ENCODE results near the gene RIMKLA. TPM values are rescaled to one million over a fixed set of nuclear protein-coding genes. Genes with fewer than 3 reads are reported as not detected.

The RIMKLA gene
- total and polyA plus RNA-seq, 2 donors (not counting 1 experiment from before 2014, with no cell fraction given): 0.01 TPM; not detected in 1

DNA sequence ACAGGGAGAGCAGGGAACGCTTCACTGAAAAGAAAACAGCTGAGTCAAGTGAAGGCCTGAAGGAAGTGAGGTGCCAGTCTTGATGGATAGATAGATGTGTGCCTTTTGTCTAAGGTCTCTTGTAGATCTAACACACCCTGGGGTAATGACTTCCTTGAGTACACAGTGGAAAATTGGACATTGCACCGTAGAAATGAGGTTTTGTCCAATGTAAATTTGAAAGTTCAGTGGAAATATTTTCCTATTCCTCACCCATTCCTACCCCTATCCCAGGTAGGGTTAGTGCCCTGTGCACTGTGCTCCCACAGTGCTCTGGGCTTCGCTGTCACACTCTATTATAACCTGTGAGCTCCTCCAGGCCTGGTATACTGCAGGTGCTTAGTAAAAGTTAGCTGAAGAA lies 50.9 kb downstream of the RIMKLA start:
- ATAC-seq (ENCODE audit: low read depth) (no peak), DNase-seq (no peak)
- TF ChIP-seq EZH2 (IDR thresholded peaks at IDR 0.05; ENCODE audit: borderline replicate concordance, insufficient read depth, low read depth, low read length, poor library complexity, severe bottlenecking): no peak
- TF ChIP-seq, protein P1, sequence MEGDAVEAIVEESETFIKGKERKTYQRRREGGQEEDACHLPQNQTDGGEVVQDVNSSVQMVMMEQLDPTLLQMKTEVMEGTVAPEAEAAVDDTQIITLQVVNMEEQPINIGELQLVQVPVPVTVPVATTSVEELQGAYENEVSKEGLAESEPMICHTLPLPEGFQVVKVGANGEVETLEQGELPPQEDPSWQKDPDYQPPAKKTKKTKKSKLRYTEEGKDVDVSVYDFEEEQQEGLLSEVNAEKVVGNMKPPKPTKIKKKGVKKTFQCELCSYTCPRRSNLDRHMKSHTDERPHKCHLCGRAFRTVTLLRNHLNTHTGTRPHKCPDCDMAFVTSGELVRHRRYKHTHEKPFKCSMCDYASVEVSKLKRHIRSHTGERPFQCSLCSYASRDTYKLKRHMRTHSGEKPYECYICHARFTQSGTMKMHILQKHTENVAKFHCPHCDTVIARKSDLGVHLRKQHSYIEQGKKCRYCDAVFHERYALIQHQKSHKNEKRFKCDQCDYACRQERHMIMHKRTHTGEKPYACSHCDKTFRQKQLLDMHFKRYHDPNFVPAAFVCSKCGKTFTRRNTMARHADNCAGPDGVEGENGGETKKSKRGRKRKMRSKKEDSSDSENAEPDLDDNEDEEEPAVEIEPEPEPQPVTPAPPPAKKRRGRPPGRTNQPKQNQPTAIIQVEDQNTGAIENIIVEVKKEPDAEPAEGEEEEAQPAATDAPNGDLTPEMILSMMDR (IDR thresholded peaks at IDR 0.05): no peak
- no peaks in the 10 kb centered on the region for H3K9me3 Mint-ChIP-seq (ENCODE audit: insufficient read depth)
- Histone ChIP-seq H3K36me3 (replicated peaks in 1 of 2; ENCODE audit: control extremely low read depth in 1 of 2, control insufficient read depth in 1 of 2, extremely low read depth in 1 of 2, insufficient read depth in 2 of 2, low read length in 1 of 2) (no peaks in the 10 kb centered on the region), H3K79me2 (ENCODE audit: control insufficient read depth, insufficient read depth, low read length) (no peaks in the 10 kb centered on the region), H2AFZ (ENCODE audit: insufficient read depth, low read depth, low read length, poor library complexity, severe bottlenecking) (no peak overlapping the region), H3K9ac (ENCODE audit: low read length) (no peak overlapping the region), H3K4me3 (ENCODE audit: control extremely low read depth in 1 of 5, extremely low read depth in 1 of 5, insufficient read depth in 1 of 5, low read depth in 2 of 5, low read length in 4 of 5) (no peak overlapping the region), H3K4me2 (replicated peaks; ENCODE audit: low read depth, low read length, poor library complexity, severe bottlenecking) (no peak overlapping the region), H3K9me3 (ENCODE audit: control extremely low read depth in 1 of 3, control insufficient read depth in 2 of 3, insufficient read depth in 1 of 3, low read length in 2 of 3) (no peaks in the 10 kb centered on the region), H4K20me1 (ENCODE audit: control insufficient read depth, insufficient read depth, low read length, poor library complexity, severe bottlenecking) (no peaks in the 10 kb centered on the region), H3K27ac (ENCODE audit: low read length in 2 of 2) (no peak overlapping the region), H3K27me3 (replicated peaks in 1 of 4; ENCODE audit: control extremely low read depth in 1 of 4, control insufficient read depth in 3 of 4, insufficient read depth in 4 of 4, low read length in 3 of 4) (no peaks in the 10 kb centered on the region), H3K4me1 (ENCODE audit: control insufficient read depth in 2 of 2, insufficient read depth in 2 of 2, low read length in 2 of 2) (no peaks in the 10 kb centered on the region)
- intact Hi-C loops (cut with micrococcal nuclease): no loop called here
- POLR2A ChIA-PET: interaction anchor here (0.7 kb wide), 1 partner anchor 1501 kb away, joined by 3 read pairs; no protein-coding TSS in a partner anchor
- H3K4me1 Mint-ChIP-seq: no peaks in the 10 kb centered on the region
- no peak overlapping the region for H3K4me3 Mint-ChIP-seq
- WGBS (ENCODE audit: insufficient coverage): 100% methylated on average over 1 of the region's 3 CpGs
- CTCF ChIA-PET: no interaction called here
- H3K27ac Mint-ChIP-seq: no peak overlapping the region
- no peaks in the 10 kb centered on the region for H3K27me3 Mint-ChIP-seq

DNA sequence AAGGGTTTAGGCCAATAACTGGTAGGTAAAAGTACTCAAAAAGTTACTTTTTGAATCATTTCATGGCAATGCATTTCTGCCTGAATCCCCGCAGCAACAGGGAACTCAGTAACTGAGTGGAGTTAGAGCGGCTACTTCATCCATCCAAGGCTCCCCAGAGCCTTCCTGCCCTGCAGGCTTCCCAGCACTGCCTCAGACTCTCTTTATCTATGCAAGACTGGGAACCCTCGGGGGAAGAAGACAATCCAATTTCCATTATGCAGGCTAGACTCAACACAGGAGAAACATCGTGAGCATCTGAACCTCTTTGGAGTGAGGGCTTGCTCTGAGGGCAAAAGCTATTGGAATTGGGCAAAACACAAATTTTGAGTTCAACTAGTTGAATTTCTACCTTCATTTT lies 52.1 kb downstream of the RIMKLA start:
- Mint-ChIP-seq H3K9me3 (ENCODE audit: insufficient read depth) (no peaks in the 10 kb centered on the region), H3K27ac (no peak overlapping the region), H3K27me3 (peaks cover 4% of the 10 kb centered on the region), H3K4me1 (no peaks in the 10 kb centered on the region), H3K4me3 (no peak overlapping the region)
- TF ChIP-seq, protein P1 (IDR thresholded peaks at IDR 0.05): no peak
- TF ChIP-seq EZH2 (IDR thresholded peaks at IDR 0.05; ENCODE audit: borderline replicate concordance, insufficient read depth, low read depth, low read length, poor library complexity, severe bottlenecking): no peak
- intact Hi-C loops (cut with micrococcal nuclease): no loop called here
- ATAC-seq (ENCODE audit: low read depth) (no peak), DNase-seq (no peak)
- Histone ChIP-seq H3K27ac (ENCODE audit: low read length in 2 of 2) (no peak overlapping the region), H2AFZ (ENCODE audit: insufficient read depth, low read depth, low read length, poor library complexity, severe bottlenecking) (no peak overlapping the region), H3K4me2 (replicated peaks; ENCODE audit: low read depth, low read length, poor library complexity, severe bottlenecking) (no peak overlapping the region), H3K36me3 (replicated peaks in 1 of 2; ENCODE audit: control extremely low read depth in 1 of 2, control insufficient read depth in 1 of 2, extremely low read depth in 1 of 2, insufficient read depth in 2 of 2, low read length in 1 of 2) (no peaks in the 10 kb centered on the region), H3K9me3 (ENCODE audit: control extremely low read depth in 1 of 3, control insufficient read depth in 2 of 3, insufficient read depth in 1 of 3, low read length in 2 of 3) (no peaks in the 10 kb centered on the region), H3K27me3 (replicated peaks in 1 of 4; ENCODE audit: control extremely low read depth in 1 of 4, control insufficient read depth in 3 of 4, insufficient read depth in 4 of 4, low read length in 3 of 4) (no peaks in the 10 kb centered on the region), H3K9ac (ENCODE audit: low read length) (no peak overlapping the region), H4K20me1 (ENCODE audit: control insufficient read depth, insufficient read depth, low read length, poor library complexity, severe bottlenecking) (no peaks in the 10 kb centered on the region), H3K79me2 (ENCODE audit: control insufficient read depth, insufficient read depth, low read length) (no peaks in the 10 kb centered on the region), H3K4me3 (ENCODE audit: control extremely low read depth in 1 of 5, extremely low read depth in 1 of 5, insufficient read depth in 1 of 5, low read depth in 2 of 5, low read length in 4 of 5) (no peak overlapping the region), H3K4me1 (ENCODE audit: control insufficient read depth in 2 of 2, insufficient read depth in 2 of 2, low read length in 2 of 2) (no peaks in the 10 kb centered on the region)
- ChIA-PET CTCF (no interaction called here), POLR2A (no interaction called here)
- 100% methylated on average over 2 of the region's 4 CpGs for WGBS (ENCODE audit: insufficient coverage)
